Gastrocnemius medialis (tissue), 4 donors: ENCODE results near the gene OR2T5.
"Not testable (repeated sequence)": the region's sequence is repeated elsewhere in the genome, so short reads cannot be mapped to it uniquely, and the experiment has no call there.

Experiments used
- POLR2A ChIP-seq, 2 donors: fragments of 450-650 bp; IDR thresholded peaks; one replicate each; pipeline ENCODE4 v1.6.1; 2017; ENCODE audit warnings: antibody characterized with exemption in 2 of 2, mild to moderate bottlenecking in 2 of 2, moderate library complexity in 2 of 2
- TF ChIP-seq, protein P1 (sequence below), 5 experiments: fragments of 450-650 bp in 3 of 5; fragments of 200-600 bp in 2 of 5; sonication (generic) in 2 of 5; IDR thresholded peaks in 4 of 5; conservative IDR thresholded peaks in 1 of 5; 1 replicate in 4 of 5; 2 replicates in 1 of 5; pipeline ENCODE4 v1.5.1; 2016 to 2019; ENCODE audit warnings: antibody characterized with exemption in 5 of 5, mild to moderate bottlenecking in 3 of 5, moderate library complexity in 3 of 5

DNA sequence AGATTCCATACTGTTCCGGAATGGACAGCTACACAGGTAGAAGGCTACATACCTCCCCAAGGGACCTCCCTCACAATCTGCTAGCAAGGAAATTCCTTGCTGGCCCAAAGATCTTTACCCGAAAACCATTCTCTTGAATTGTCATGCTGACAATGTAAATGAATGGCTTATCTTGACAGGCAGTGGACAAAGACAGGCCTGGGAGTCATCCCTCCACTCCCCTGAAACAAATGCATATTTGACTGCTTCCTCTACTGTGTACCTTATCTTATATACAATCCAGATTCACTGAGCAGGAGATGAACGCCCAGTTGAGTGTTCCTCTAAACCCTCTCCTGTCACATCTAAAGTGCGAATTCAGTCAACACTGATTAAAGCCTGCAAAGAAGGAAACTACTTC is 43.8 kb upstream of the OR2T5 start:
- TF ChIP-seq, protein P1, sequence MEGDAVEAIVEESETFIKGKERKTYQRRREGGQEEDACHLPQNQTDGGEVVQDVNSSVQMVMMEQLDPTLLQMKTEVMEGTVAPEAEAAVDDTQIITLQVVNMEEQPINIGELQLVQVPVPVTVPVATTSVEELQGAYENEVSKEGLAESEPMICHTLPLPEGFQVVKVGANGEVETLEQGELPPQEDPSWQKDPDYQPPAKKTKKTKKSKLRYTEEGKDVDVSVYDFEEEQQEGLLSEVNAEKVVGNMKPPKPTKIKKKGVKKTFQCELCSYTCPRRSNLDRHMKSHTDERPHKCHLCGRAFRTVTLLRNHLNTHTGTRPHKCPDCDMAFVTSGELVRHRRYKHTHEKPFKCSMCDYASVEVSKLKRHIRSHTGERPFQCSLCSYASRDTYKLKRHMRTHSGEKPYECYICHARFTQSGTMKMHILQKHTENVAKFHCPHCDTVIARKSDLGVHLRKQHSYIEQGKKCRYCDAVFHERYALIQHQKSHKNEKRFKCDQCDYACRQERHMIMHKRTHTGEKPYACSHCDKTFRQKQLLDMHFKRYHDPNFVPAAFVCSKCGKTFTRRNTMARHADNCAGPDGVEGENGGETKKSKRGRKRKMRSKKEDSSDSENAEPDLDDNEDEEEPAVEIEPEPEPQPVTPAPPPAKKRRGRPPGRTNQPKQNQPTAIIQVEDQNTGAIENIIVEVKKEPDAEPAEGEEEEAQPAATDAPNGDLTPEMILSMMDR (IDR thresholded peaks at IDR 0.05 in 4 of 5, conservative IDR thresholded peaks at IDR 0.05 in 1 of 5) = not testable (repeated sequence)
- TF ChIP-seq POLR2A (IDR thresholded peaks at IDR 0.05) = not testable (repeated sequence)
